SK-N-SH treated with all-trans-retinoic acid at 6 μM for 48 hours (cell line): ENCODE results near the gene CMIP.

ENCODE experiments used
- CSDC2 ChIP-seq: fragments of 250-450 bp; sonication (Bioruptor Pico); IDR thresholded peaks from 2 replicates; pipeline ENCODE4 v1.5.0; 2020; ENCODE audit warnings: mild to moderate bottlenecking, moderate library complexity
- CSRNP3 ChIP-seq: fragments of 250-450 bp; sonication (Bioruptor Pico); IDR thresholded peaks from 2 replicates; pipeline ENCODE4 v1.5.1; 2021; ENCODE audit warnings: mild to moderate bottlenecking, moderate library complexity
- OSR1 ChIP-seq: fragments of 250-450 bp; sonication (Bioruptor Pico); IDR thresholded peaks from 2 replicates; pipeline ENCODE4 v1.8.0; 2022; ENCODE audit warnings: moderate library complexity, mild to moderate bottlenecking, inconsistent platforms
- RARB ChIP-seq: fragments of 250-450 bp; sonication (Bioruptor Pico); IDR thresholded peaks from 2 replicates; pipeline ENCODE4 v1.8.0; 2021; ENCODE audit warnings: mild to moderate bottlenecking, moderate library complexity
- TCF4 ChIP-seq: fragments of 250-450 bp; sonication (Bioruptor Pico); IDR thresholded peaks from 2 replicates; pipeline ENCODE4 v1.8.0; 2021; ENCODE audit warnings: mild to moderate bottlenecking, moderate library complexity, borderline replicate concordance
- ZFP30 ChIP-seq: fragments of 450-650 bp; formaldehyde crosslinking; IDR thresholded peaks from 2 replicates; pipeline ENCODE4 v1.5.0; 2022; ENCODE audit warnings: mild to moderate bottlenecking, moderate library complexity
- ZNF8 ChIP-seq: fragments of 450-650 bp; formaldehyde crosslinking; IDR thresholded peaks from 2 replicates; pipeline ENCODE4 v1.5.0; 2020; ENCODE audit warnings: mild to moderate bottlenecking, moderate library complexity
- TF ChIP-seq, protein P1 (sequence below): fragments of 250-450 bp; sonication (Bioruptor Pico); IDR thresholded peaks from 2 replicates; pipeline ENCODE4 v1.5.1; 2020; ENCODE audit warnings: low read depth, mild to moderate bottlenecking, moderate library complexity

DNA sequence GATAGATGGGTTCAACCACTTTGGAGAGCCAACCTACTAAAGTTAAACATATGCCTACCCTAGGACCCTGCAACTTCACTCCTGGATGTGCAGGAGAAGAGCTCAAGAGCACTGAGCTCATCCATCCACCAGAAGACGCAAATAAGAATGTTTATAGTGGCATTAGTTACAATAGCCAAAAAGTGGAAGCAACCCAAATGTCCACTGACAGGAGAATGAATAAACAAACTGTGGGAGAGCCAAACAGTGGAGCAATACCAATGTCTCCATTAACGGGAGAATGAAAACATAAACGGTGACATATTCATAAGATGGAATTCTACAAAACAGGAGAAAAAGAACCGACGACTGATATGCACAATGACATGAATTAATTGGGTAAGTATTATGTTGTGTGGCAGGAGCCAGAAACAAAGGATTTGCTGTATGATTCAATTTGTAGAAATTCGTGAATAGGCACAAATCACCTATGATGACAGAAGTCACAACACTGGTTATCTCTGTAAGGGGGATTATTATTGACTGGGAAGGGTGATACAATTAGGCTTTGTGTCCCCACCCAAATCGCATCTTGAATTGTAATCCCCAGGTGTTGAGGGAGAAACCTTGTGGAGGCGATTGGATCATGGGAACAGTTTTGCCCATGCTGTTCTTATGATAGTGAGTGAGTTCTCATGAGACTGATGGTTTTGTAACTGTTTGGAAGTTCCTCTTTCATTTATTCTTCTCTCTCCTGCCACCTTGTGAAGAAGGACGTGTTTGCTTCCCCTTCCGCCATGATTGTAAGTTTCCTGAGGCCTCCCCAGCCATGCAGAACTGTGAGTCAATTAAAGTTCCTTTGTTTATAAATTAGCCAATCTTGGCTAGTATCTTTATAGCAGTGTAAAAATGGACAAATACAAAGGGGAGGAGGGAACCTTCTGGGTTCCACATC lies 276.6 kb downstream of the CMIP start:
- TF ChIP-seq, protein P1, sequence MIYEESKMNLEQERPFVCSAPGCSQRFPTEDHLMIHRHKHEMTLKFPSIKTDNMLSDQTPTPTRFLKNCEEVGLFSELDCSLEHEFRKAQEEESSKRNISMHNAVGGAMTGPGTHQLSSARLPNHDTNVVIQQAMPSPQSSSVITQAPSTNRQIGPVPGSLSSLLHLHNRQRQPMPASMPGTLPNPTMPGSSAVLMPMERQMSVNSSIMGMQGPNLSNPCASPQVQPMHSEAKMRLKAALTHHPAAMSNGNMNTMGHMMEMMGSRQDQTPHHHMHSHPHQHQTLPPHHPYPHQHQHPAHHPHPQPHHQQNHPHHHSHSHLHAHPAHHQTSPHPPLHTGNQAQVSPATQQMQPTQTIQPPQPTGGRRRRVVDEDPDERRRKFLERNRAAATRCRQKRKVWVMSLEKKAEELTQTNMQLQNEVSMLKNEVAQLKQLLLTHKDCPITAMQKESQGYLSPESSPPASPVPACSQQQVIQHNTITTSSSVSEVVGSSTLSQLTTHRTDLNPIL (CRISPR knock-in tag): no peak
- TF ChIP-seq CSRNP3 (CRISPR knock-in tag): no peak
- TF ChIP-seq TCF4 (CRISPR knock-in tag): no peak
- TF ChIP-seq ZNF8: no peak
- TF ChIP-seq RARB (CRISPR knock-in tag): no peak
- TF ChIP-seq CSDC2 (CRISPR knock-in tag): no peak
- no peak for TF ChIP-seq OSR1 (CRISPR knock-in tag)
- TF ChIP-seq ZFP30 (CRISPR knock-in tag): no peak
